ENCODE data around the gene PRG3. TPM values are rescaled to one million over a fixed set of nuclear protein-coding genes. Genes with fewer than 3 reads are reported as not detected.

Gene PRG3
- total and polyA plus RNA-seq, 2 experiments from 2014 or later: not detected

DNA sequence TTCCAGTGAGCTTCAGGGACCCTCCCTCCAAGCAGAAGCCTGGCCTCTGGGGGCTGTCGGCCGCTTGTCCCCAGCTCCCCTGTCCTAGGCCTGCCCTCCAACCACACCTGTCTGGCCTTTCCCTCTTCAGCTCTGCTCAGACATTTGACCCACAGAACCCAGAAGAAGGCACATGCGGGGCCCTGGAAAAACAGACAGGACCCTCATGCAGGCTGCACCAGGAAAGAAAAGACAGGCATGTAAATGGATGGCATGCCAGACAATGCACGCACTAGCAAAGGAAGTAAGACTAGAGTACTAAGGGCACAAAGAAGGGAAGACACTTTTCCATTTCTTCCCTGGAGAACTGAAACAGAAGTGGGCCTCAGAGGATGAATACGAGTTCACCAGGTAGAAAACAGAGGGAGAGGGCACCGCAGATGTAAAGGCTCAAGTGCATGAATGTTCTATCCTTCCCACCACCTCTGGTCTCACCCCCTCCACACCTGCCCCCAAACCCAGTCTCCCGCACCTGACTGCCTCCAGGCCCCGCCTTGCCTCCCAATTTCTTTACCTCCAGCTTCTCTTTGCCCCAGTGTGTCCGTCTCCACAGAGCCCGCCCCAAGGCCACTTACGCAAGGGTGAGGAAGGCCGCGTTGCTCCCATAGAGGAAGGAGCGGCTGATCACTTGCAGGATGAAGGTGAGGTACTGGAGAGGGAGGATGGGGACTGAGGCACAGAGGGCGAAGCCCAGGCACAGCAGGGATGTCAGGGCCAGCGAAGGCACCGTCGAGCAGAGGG lies 28.6 kb upstream of the PRG3 start:
- Histone ChIP-seq H3K9me2 (replicated peaks; ENCODE audit: insufficient read depth) (no peaks in the 10 kb centered on the region), H4K20me1 (ENCODE audit: insufficient read depth, poor library complexity, severe bottlenecking) (no peaks in the 10 kb centered on the region), H3K79me2 (no peaks in the 10 kb centered on the region), H3K9me3 (ENCODE audit: low read depth) (no peaks in the 10 kb centered on the region), H3K4me2 (no peak overlapping the region), H3K36me3 (replicated peaks; ENCODE audit: insufficient read depth, low read depth) (no peaks in the 10 kb centered on the region), H3K4me1 (ENCODE audit: insufficient read depth) (no peaks in the 10 kb centered on the region), H3K4me3 (no peak overlapping the region), H3K27me3 (no peaks in the 10 kb centered on the region), H3K27ac (no peak overlapping the region), H2AFZ (no peak overlapping the region)
- 95% methylated on average over 17 of the region's 18 CpGs for WGBS (ENCODE audit: low lambda C conversion rate, missing lambda C conversion rate)
- DNase-seq (ENCODE audit: low spot score): no peak
- TF ChIP-seq EZH2 (IDR thresholded peaks at IDR 0.05; ENCODE audit: borderline replicate concordance): no peak
- TF ChIP-seq, protein P1, sequence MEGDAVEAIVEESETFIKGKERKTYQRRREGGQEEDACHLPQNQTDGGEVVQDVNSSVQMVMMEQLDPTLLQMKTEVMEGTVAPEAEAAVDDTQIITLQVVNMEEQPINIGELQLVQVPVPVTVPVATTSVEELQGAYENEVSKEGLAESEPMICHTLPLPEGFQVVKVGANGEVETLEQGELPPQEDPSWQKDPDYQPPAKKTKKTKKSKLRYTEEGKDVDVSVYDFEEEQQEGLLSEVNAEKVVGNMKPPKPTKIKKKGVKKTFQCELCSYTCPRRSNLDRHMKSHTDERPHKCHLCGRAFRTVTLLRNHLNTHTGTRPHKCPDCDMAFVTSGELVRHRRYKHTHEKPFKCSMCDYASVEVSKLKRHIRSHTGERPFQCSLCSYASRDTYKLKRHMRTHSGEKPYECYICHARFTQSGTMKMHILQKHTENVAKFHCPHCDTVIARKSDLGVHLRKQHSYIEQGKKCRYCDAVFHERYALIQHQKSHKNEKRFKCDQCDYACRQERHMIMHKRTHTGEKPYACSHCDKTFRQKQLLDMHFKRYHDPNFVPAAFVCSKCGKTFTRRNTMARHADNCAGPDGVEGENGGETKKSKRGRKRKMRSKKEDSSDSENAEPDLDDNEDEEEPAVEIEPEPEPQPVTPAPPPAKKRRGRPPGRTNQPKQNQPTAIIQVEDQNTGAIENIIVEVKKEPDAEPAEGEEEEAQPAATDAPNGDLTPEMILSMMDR (IDR thresholded peaks at IDR 0.05; ENCODE audit: poor library complexity): no peak
- no peak for TF ChIP-seq EZH2phosphoT487 (IDR thresholded peaks at IDR 0.05; ENCODE audit: low read depth, severe bottlenecking, unreplicated experiment)

DNA sequence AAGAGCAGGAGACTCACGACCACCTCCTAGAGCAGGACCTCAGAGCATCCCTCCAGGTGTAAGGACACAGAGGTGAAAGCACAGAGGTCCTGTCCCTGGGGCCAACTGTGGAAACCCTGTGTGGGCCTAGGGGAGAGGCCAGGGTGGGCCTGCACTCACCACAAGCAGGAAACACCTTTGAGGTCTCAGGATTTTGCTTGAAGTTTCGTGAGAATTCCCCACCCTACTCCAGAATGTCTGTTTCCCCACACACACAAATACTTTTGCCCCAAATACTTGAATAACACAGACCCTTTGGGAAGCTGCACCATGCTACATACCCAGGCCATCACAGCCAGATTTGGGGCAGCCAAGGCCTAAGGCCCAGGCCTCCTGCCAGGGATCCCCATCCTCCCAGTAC lies 27.8 kb upstream of the PRG3 start:
- no peak for TF ChIP-seq EZH2phosphoT487 (IDR thresholded peaks at IDR 0.05; ENCODE audit: low read depth, severe bottlenecking, unreplicated experiment)
- TF ChIP-seq, protein P1 (IDR thresholded peaks at IDR 0.05; ENCODE audit: poor library complexity): no peak
- TF ChIP-seq EZH2 (IDR thresholded peaks at IDR 0.05; ENCODE audit: borderline replicate concordance): no peak
- no peaks in the 10 kb centered on the region for H3K9me3 ChIP-seq (ENCODE audit: low read depth)
- H3K4me3 ChIP-seq: no peak overlapping the region
- no peak for DNase-seq (ENCODE audit: low spot score)
- H4K20me1 ChIP-seq (ENCODE audit: insufficient read depth, poor library complexity, severe bottlenecking): no peaks in the 10 kb centered on the region
- H3K79me2 ChIP-seq: no peaks in the 10 kb centered on the region
- no peaks in the 10 kb centered on the region for H3K27me3 ChIP-seq
- H2AFZ ChIP-seq: no peak overlapping the region
- H3K4me1 ChIP-seq (ENCODE audit: insufficient read depth): no peaks in the 10 kb centered on the region
- no peaks in the 10 kb centered on the region for H3K9me2 ChIP-seq (replicated peaks; ENCODE audit: insufficient read depth)
- no peak overlapping the region for H3K4me2 ChIP-seq
- WGBS (ENCODE audit: low lambda C conversion rate, missing lambda C conversion rate): 89% methylated on average over 2 of the region's 2 CpGs
- no peaks in the 10 kb centered on the region for H3K36me3 ChIP-seq (replicated peaks; ENCODE audit: insufficient read depth, low read depth)
- H3K27ac ChIP-seq: no peak overlapping the region

DNA sequence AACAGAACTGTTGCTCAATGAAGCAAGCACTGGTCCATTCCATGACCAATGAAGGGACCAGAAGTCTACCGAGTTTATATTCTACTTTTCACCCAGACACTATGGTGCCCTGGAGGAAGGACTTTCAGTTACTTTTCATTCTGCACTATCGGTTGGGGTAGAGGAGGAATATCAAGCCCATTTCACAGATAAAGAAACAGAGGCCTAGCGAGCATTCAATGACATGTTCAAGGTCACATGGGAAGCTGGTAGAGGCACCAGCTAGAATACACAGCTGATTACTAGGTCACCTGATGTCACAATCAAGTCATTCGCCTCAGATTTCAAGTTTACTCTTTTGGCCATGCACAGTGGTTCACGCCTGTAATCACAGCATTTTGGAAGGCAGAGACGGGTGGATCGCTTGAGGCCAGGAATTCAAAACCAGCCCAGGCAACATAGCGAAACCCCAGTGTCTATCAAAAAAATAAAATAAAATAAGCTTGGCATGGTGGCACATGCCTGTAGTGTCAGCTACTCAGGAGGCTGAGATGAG lies 27.1 kb upstream of the PRG3 start:
- no peak overlapping the region for H2AFZ ChIP-seq
- H3K4me1 ChIP-seq (ENCODE audit: insufficient read depth): no peaks in the 10 kb centered on the region
- H3K27ac ChIP-seq: no peak overlapping the region
- no peaks in the 10 kb centered on the region for H3K79me2 ChIP-seq
- no peak for DNase-seq (ENCODE audit: low spot score)
- no peaks in the 10 kb centered on the region for H3K27me3 ChIP-seq
- TF ChIP-seq EZH2 (IDR thresholded peaks at IDR 0.05; ENCODE audit: borderline replicate concordance) (no peak), EZH2phosphoT487 (IDR thresholded peaks at IDR 0.05; ENCODE audit: low read depth, severe bottlenecking, unreplicated experiment) (no peak)
- TF ChIP-seq, protein P1 (IDR thresholded peaks at IDR 0.05; ENCODE audit: poor library complexity): no peak
- no peaks in the 10 kb centered on the region for H4K20me1 ChIP-seq (ENCODE audit: insufficient read depth, poor library complexity, severe bottlenecking)
- no peaks in the 10 kb centered on the region for H3K9me2 ChIP-seq (replicated peaks; ENCODE audit: insufficient read depth)
- H3K4me3 ChIP-seq: no peak overlapping the region
- WGBS (ENCODE audit: low lambda C conversion rate, missing lambda C conversion rate): 96% methylated on average over 8 of the region's 8 CpGs
- H3K36me3 ChIP-seq (replicated peaks; ENCODE audit: insufficient read depth, low read depth): no peaks in the 10 kb centered on the region
- H3K9me3 ChIP-seq (ENCODE audit: low read depth): no peaks in the 10 kb centered on the region
- no peak overlapping the region for H3K4me2 ChIP-seq

Data from hepatocyte (in vitro differentiated cells).